ENCODE results near the gene ARL4D. TPM values are rescaled to one million over a fixed set of nuclear protein-coding genes. Genes with fewer than 3 reads are reported as not detected.

Gene ARL4D
- total RNA-seq, 1 experiment from 2014 or later: 4.5 TPM

- no TSS peak for BruUV-seq (replicated peaks)
- TF ChIP-seq SIN3A (IDR thresholded peaks at IDR 0.05; ENCODE audit: borderline replicate concordance, insufficient read depth, low read depth, low read length): no peak
- no peak for TF ChIP-seq TCF7L2 (IDR thresholded peaks at IDR 0.05; ENCODE audit: low read depth, low read length)
- TF ChIP-seq POLR2AphosphoS5 (IDR thresholded peaks at IDR 0.05; ENCODE audit: low read depth, low read length): no peak
- TF ChIP-seq CTCF (IDR thresholded peaks at IDR 0.05): no peak
- no peak for TF ChIP-seq REST (IDR thresholded peaks at IDR 0.05; ENCODE audit: insufficient read depth in 1 of 2, low read depth in 2 of 2, low read length in 1 of 2)
- Histone ChIP-seq H3K27ac (ENCODE audit: low read length) (peak overlapping the region; percentile 94), H3K4me1 (ENCODE audit: control insufficient read depth, insufficient read depth, low read length) (peaks cover 27% of the 10 kb centered on the region), H3K27me3 (ENCODE audit: control insufficient read depth, insufficient read depth, low read length) (no peaks in the 10 kb centered on the region), H3K4me3 (ENCODE audit: low read depth in 2 of 2, low read length in 2 of 2) (peak overlapping the region; percentile 58 to 84), H3K36me3 (ENCODE audit: control insufficient read depth, insufficient read depth, low read length) (no peaks in the 10 kb centered on the region), H3K9me3 (ENCODE audit: control insufficient read depth, insufficient read depth, low read depth, low read length) (no peaks in the 10 kb centered on the region)
- no peak for ATAC-seq
- no peak for DNase-seq (ENCODE audit: low read depth, low spot score)
- intact Hi-C loops (cut with micrococcal nuclease; ENCODE audit: unreplicated experiment) (no loop called here), in situ Hi-C loops (cut with HindIII; ENCODE audit: low pct_unique_long_range_greater_than_20kb, low sequenced_read_pairs) (no loop called here)
- POLR2A ChIA-PET: no interaction called here
- CTCF ChIA-PET: no interaction called here
These were observed 39.2 kb upstream of the ARL4D start for GRCh38 chr17:43359469-43360110.

GRCh38 chr17:43360376-43360738, 38.4 kb upstream of the ARL4D start:
- ATAC-seq (peak; percentile 24), DNase-seq (ENCODE audit: low read depth, low spot score) (peak; percentile 76)
- no peaks in the 10 kb centered on the region for H3K9me3 ChIP-seq (ENCODE audit: control insufficient read depth, insufficient read depth, low read depth, low read length)
- in situ Hi-C loops (cut with HindIII; ENCODE audit: low pct_unique_long_range_greater_than_20kb, low sequenced_read_pairs): no loop called here
- no peaks in the 10 kb centered on the region for H3K27me3 ChIP-seq (ENCODE audit: control insufficient read depth, insufficient read depth, low read length)
- TF ChIP-seq CTCF (IDR thresholded peaks at IDR 0.05) (no peak), REST (IDR thresholded peaks at IDR 0.05; ENCODE audit: insufficient read depth in 1 of 2, low read depth in 2 of 2, low read length in 1 of 2) (no peak), SIN3A (IDR thresholded peaks at IDR 0.05; ENCODE audit: borderline replicate concordance, insufficient read depth, low read depth, low read length) (no peak), POLR2AphosphoS5 (IDR thresholded peaks at IDR 0.05; ENCODE audit: low read depth, low read length) (no peak), TCF7L2 (IDR thresholded peaks at IDR 0.05; ENCODE audit: low read depth, low read length) (no peak)
- ChIA-PET POLR2A (interaction anchor here (0.5 to 0.7 kb wide), 4 partner anchors 9 to 246 kb away, joined by 3 read pairs; partner anchors contain the start of gene DHX8), CTCF (interaction anchor here (0.6 kb wide), 1 partner anchor 66 kb away, joined by 3 read pairs; no protein-coding TSS in a partner anchor)
- no peaks in the 10 kb centered on the region for H3K36me3 ChIP-seq (ENCODE audit: control insufficient read depth, insufficient read depth, low read length)
- intact Hi-C loops (cut with micrococcal nuclease; ENCODE audit: unreplicated experiment): no loop called here
- peak overlapping the region; percentile 94 for H3K27ac ChIP-seq (ENCODE audit: low read length)
- H3K4me3 ChIP-seq (ENCODE audit: low read depth in 2 of 2, low read length in 2 of 2): peak overlapping the region; percentile 58 to 84
- peaks cover 27% of the 10 kb centered on the region for H3K4me1 ChIP-seq (ENCODE audit: control insufficient read depth, insufficient read depth, low read length)
- BruUV-seq (replicated peaks): no TSS peak

All from Panc1 (cell line).